ENCODE results near the gene STRIT1. TPM values are rescaled to one million over a fixed set of nuclear protein-coding genes. Genes with fewer than 3 reads are reported as not detected.

STRIT1 gene
- polyA plus RNA-seq, 1 donor from 2014 or later: 1.2 TPM

DNA sequence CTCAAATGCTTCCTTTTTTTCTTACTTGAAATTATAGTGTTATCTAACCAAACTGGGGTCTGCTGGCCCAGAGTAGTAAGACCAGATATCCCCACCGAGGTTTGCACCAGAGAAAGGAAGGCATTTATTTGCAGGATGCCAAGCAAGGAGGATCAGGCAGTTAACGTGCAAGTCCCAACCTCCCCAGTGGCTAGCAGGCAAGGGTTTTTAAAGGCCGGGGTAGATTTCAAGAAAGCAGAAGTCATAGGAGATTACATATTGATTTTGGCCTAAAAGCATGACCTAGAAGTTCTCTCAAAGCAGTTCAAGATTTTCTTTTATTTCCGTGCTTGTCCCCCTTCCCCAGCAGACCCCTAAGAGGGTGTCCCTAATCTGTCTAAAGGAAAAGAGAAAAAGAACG, 32.8 kb upstream of the STRIT1 start:
- H3K27ac ChIP-seq (ENCODE audit: low read length): no peak overlapping the region

DNA sequence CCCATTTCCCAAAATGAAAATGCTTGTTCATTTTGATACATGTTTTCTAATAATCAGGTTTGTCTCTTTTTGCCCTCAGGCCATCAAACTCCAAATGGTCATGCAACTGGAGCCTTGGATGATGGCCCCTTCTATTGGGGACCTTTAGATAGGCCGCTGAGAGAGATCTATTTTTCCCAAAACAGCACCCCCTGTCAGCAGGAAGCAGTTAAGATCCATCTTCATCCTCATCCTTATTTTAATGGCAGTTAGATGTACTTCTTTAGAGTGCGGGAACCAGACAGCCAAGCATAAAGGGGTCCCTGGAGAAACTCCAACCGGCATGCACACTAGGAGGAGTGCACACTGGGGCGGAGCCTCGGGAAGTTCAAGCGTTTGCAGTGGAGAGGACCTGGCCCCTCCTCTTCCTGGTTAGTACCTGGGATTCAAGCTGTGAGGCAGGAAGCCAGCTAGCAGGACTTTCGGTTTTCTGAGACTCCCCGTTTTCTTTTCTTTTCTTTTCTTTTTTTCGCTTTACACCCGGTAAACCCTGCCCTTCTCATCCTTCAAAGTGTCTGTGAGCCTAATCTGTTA, 31.9 kb upstream of the STRIT1 start:
- no peaks in the 10 kb centered on the region for H3F3A ChIP-seq (ENCODE audit: insufficient read depth, low read length, poor library complexity, severe bottlenecking)
- H3K27ac ChIP-seq (ENCODE audit: low read length): no peak overlapping the region
- H3K36me3 ChIP-seq (ENCODE audit: insufficient read depth, low read length): no peaks in the 10 kb centered on the region
- H4K20me1 ChIP-seq (ENCODE audit: insufficient read depth): no peaks in the 10 kb centered on the region
- H3K9ac ChIP-seq (ENCODE audit: low read length): no peak overlapping the region
- TF ChIP-seq TAF1 (IDR thresholded peaks at IDR 0.05; ENCODE audit: low read depth): no peak
- no peak for TF ChIP-seq SMC3 (conservative IDR thresholded peaks at IDR 0.05; ENCODE audit: poor library complexity)
- TF ChIP-seq POLR2AphosphoS5 (IDR thresholded peaks at IDR 0.05): no peak
- TF ChIP-seq, protein P1, sequence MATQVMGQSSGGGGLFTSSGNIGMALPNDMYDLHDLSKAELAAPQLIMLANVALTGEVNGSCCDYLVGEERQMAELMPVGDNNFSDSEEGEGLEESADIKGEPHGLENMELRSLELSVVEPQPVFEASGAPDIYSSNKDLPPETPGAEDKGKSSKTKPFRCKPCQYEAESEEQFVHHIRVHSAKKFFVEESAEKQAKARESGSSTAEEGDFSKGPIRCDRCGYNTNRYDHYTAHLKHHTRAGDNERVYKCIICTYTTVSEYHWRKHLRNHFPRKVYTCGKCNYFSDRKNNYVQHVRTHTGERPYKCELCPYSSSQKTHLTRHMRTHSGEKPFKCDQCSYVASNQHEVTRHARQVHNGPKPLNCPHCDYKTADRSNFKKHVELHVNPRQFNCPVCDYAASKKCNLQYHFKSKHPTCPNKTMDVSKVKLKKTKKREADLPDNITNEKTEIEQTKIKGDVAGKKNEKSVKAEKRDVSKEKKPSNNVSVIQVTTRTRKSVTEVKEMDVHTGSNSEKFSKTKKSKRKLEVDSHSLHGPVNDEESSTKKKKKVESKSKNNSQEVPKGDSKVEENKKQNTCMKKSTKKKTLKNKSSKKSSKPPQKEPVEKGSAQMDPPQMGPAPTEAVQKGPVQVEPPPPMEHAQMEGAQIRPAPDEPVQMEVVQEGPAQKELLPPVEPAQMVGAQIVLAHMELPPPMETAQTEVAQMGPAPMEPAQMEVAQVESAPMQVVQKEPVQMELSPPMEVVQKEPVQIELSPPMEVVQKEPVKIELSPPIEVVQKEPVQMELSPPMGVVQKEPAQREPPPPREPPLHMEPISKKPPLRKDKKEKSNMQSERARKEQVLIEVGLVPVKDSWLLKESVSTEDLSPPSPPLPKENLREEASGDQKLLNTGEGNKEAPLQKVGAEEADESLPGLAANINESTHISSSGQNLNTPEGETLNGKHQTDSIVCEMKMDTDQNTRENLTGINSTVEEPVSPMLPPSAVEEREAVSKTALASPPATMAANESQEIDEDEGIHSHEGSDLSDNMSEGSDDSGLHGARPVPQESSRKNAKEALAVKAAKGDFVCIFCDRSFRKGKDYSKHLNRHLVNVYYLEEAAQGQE (IDR thresholded peaks at IDR 0.05; ENCODE audit: borderline replicate concordance): no peak
- TF ChIP-seq, protein P2, sequence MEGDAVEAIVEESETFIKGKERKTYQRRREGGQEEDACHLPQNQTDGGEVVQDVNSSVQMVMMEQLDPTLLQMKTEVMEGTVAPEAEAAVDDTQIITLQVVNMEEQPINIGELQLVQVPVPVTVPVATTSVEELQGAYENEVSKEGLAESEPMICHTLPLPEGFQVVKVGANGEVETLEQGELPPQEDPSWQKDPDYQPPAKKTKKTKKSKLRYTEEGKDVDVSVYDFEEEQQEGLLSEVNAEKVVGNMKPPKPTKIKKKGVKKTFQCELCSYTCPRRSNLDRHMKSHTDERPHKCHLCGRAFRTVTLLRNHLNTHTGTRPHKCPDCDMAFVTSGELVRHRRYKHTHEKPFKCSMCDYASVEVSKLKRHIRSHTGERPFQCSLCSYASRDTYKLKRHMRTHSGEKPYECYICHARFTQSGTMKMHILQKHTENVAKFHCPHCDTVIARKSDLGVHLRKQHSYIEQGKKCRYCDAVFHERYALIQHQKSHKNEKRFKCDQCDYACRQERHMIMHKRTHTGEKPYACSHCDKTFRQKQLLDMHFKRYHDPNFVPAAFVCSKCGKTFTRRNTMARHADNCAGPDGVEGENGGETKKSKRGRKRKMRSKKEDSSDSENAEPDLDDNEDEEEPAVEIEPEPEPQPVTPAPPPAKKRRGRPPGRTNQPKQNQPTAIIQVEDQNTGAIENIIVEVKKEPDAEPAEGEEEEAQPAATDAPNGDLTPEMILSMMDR (IDR thresholded peaks at IDR 0.05; ENCODE audit: poor library complexity, severe bottlenecking): no peak
- no peak for TF ChIP-seq EP300 (conservative IDR thresholded peaks at IDR 0.05; ENCODE audit: poor library complexity, severe bottlenecking)
- no peak for TF ChIP-seq RAD21 (conservative IDR thresholded peaks at IDR 0.05)
- no peak for TF ChIP-seq MXI1 (conservative IDR thresholded peaks at IDR 0.05; ENCODE audit: poor library complexity, severe bottlenecking)
- no peak for TF ChIP-seq EZH2 (IDR thresholded peaks at IDR 0.05; ENCODE audit: borderline replicate concordance, insufficient read depth, low read length, poor library complexity, severe bottlenecking)
- no peaks in the 10 kb centered on the region for H3K9me3 ChIP-seq (ENCODE audit: low read length)
- no peaks in the 10 kb centered on the region for H3K9me2 ChIP-seq (ENCODE audit: insufficient read depth, low read length)
- H3K4me3 ChIP-seq (ENCODE audit: low read length): no peak overlapping the region
- no peaks in the 10 kb centered on the region for H3K27me3 ChIP-seq (ENCODE audit: insufficient read depth, low read depth, low read length)
- H3K79me2 ChIP-seq (replicated peaks; ENCODE audit: insufficient read depth, low read length): no peaks in the 10 kb centered on the region
- no peak overlapping the region for H3K4me2 ChIP-seq (ENCODE audit: low read length)
- no peak overlapping the region for H2AFZ ChIP-seq (ENCODE audit: low read depth, low read length)

More for the DNA sequence above, 32.8 kb upstream of the STRIT1 start:
- H3K9me3 ChIP-seq (ENCODE audit: low read length): no peaks in the 10 kb centered on the region
- H2AFZ ChIP-seq (ENCODE audit: low read depth, low read length): no peak overlapping the region
- H3K79me2 ChIP-seq (replicated peaks; ENCODE audit: insufficient read depth, low read length): no peaks in the 10 kb centered on the region
- H3F3A ChIP-seq (ENCODE audit: insufficient read depth, low read length, poor library complexity, severe bottlenecking): no peaks in the 10 kb centered on the region
- H3K36me3 ChIP-seq (ENCODE audit: insufficient read depth, low read length): no peaks in the 10 kb centered on the region
- H3K9me2 ChIP-seq (ENCODE audit: insufficient read depth, low read length): no peaks in the 10 kb centered on the region
- no peaks in the 10 kb centered on the region for H3K27me3 ChIP-seq (ENCODE audit: insufficient read depth, low read depth, low read length)
- H3K9ac ChIP-seq (ENCODE audit: low read length): no peak overlapping the region
- H3K4me2 ChIP-seq (ENCODE audit: low read length): no peak overlapping the region
- no peak overlapping the region for H3K4me3 ChIP-seq (ENCODE audit: low read length)
- no peaks in the 10 kb centered on the region for H4K20me1 ChIP-seq (ENCODE audit: insufficient read depth)
- TF ChIP-seq EP300 (conservative IDR thresholded peaks at IDR 0.05; ENCODE audit: poor library complexity, severe bottlenecking) (no peak), TAF1 (IDR thresholded peaks at IDR 0.05; ENCODE audit: low read depth) (no peak), POLR2AphosphoS5 (IDR thresholded peaks at IDR 0.05) (no peak), MXI1 (conservative IDR thresholded peaks at IDR 0.05; ENCODE audit: poor library complexity, severe bottlenecking) (no peak), SMC3 (conservative IDR thresholded peaks at IDR 0.05; ENCODE audit: poor library complexity) (no peak), RAD21 (conservative IDR thresholded peaks at IDR 0.05) (no peak), EZH2 (IDR thresholded peaks at IDR 0.05; ENCODE audit: borderline replicate concordance, insufficient read depth, low read length, poor library complexity, severe bottlenecking) (no peak)
- TF ChIP-seq, protein P1 (IDR thresholded peaks at IDR 0.05; ENCODE audit: borderline replicate concordance): no peak
- TF ChIP-seq, protein P2 (IDR thresholded peaks at IDR 0.05; ENCODE audit: poor library complexity, severe bottlenecking): no peak

Measured in neural cell (in vitro differentiated cells).